ENCODE results near the gene TEKT2. TPM values are rescaled to one million over a fixed set of nuclear protein-coding genes. Genes with fewer than 3 reads are reported as not detected.

The TEKT2 gene
- total RNA-seq, 2 experiments from 2014 or later: not detected

DNA sequence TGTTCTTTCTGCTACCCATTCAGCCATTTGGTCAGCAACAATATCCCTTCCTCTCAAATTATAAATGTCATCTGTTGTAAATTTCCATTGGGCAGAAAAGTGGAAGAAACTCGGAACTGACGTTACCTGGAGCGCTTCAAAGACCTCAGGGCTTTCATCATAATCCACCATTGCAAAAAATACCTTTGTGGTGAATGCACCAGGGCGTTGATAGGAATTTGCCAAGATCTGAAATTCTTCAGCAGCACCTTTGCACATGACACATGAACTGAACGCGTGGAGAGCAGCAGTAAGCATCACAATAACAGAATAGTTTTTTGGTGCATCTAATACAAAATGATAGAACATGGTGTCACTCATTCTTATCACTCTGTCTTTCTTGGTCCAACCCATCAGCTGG, 3.1 kb upstream of the TEKT2 start:
- no peak overlapping the region for H3K27ac Mint-ChIP-seq
- H3K4me3 Mint-ChIP-seq: no peak overlapping the region
- POLR2A ChIA-PET: no interaction called here
- H3K36me3 Mint-ChIP-seq (ENCODE audit: low read depth): no peaks in the 10 kb centered on the region
- CTCF ChIA-PET: no interaction called here
- H3K27me3 Mint-ChIP-seq: peaks cover 26% of the 10 kb centered on the region
- no peaks in the 10 kb centered on the region for H3K9me3 Mint-ChIP-seq
- no peak for DNase-seq
- H3K4me1 Mint-ChIP-seq: peaks cover 3% of the 10 kb centered on the region

DNA sequence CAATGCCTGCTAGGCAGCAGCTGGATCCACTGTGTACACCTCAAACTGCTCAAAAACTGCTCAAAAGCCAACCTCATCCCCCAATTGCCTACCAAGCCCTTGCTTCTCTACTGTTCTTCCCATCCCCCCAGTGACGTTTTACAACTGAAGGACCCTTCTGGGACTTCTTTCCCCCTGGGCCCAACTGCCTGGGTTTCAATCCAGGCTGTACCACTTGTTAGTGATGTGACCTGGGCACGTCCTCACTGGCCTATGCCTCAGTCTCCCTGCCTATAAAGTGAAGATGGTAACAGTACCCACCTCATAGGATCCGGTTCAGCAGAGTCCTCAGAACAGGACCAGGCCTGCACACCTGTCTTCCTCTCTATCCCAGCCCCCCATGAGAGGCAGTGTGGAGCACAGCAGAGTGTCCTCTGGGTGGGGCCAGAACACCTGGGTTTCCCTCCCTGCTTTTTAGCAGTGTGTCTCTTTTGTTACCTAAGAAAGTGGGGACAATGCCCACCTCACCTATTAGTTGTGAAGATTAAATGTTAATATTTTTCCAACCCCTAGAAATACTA, 1.9 kb upstream of the TEKT2 start:
- H3K36me3 Mint-ChIP-seq (ENCODE audit: low read depth): no peaks in the 10 kb centered on the region
- peaks cover 3% of the 10 kb centered on the region for H3K4me1 Mint-ChIP-seq
- H3K27ac Mint-ChIP-seq: no peak overlapping the region
- no peaks in the 10 kb centered on the region for H3K9me3 Mint-ChIP-seq
- H3K27me3 Mint-ChIP-seq: peaks cover 26% of the 10 kb centered on the region
- DNase-seq: no peak
- ChIA-PET CTCF (no interaction called here), POLR2A (no interaction called here)
- no peak overlapping the region for H3K4me3 Mint-ChIP-seq

DNA sequence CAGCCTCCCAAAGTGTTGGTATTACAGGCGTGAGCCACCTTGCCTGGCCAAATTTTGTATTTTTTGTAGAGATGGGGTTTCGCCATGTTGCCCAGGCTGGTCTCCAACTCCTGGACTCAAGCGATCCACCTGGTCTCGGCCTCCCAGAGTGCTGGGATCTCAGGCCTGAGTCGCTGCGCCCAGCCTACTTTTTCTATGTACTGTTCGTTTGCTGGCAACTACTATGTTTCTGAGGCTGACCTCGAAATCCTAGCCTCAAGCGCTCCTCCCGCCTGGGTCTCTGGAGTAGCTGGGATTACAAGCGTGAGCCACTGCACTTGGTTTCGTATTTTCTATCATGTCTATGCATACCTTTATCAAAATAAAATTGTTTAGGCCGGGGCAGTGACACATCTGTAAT, 675 bp upstream of the TEKT2 start:
- H3K4me1 Mint-ChIP-seq: peaks cover 4% of the 10 kb centered on the region
- peaks cover 26% of the 10 kb centered on the region for H3K27me3 Mint-ChIP-seq
- no peaks in the 10 kb centered on the region for H3K36me3 Mint-ChIP-seq (ENCODE audit: low read depth)
- ChIA-PET POLR2A (no interaction called here), CTCF (no interaction called here)
- no peaks in the 10 kb centered on the region for H3K9me3 Mint-ChIP-seq
- H3K4me3 Mint-ChIP-seq: no peak overlapping the region
- no peak for DNase-seq
- no peak overlapping the region for H3K27ac Mint-ChIP-seq

DNA sequence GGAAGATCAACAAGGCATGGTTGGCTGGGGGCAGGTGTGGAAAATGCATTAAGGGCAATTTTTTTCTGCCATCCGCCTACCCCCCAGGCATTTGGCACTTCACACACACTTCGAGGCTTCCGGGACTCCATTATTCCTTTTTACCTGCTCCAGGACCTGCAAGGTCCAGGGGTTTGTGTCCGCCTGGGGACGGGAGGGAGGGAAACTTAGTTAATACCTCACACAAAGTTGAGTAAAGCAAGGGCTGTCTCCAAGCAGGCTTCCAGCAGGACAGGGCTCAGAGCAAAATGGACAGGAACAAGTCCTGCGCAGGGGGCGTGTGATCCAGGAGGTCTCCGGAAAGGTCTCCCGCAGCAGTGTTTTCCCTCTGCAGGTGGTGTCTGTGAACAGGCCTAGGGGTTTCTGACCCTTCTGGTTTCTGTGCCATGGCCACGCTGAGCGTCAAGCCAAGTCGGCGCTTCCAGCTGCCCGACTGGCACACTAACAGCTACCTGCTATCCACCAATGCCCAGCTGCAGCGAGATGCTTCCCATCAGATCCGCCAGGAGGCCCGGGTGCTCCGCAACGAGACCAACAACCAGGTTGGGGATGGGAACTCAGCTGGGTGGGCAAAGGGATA, 712 bp downstream of the TEKT2 start:
- Mint-ChIP-seq H3K27ac (no peak overlapping the region), H3K9me3 (no peaks in the 10 kb centered on the region), H3K36me3 (ENCODE audit: low read depth) (peaks cover 5% of the 10 kb centered on the region), H3K4me3 (no peak overlapping the region), H3K27me3 (peaks cover 26% of the 10 kb centered on the region), H3K4me1 (peaks cover 11% of the 10 kb centered on the region)
- POLR2A ChIA-PET: interaction anchor here (2.0 kb wide), 1 partner anchor 154 kb away, joined by 4 read pairs; the partner anchor contains the start of gene AGO3
- DNase-seq: no peak
- CTCF ChIA-PET: interaction anchor here (1.1 kb wide), 1 partner anchor 12 kb away, joined by 3 read pairs; no protein-coding TSS in a partner anchor

DNA sequence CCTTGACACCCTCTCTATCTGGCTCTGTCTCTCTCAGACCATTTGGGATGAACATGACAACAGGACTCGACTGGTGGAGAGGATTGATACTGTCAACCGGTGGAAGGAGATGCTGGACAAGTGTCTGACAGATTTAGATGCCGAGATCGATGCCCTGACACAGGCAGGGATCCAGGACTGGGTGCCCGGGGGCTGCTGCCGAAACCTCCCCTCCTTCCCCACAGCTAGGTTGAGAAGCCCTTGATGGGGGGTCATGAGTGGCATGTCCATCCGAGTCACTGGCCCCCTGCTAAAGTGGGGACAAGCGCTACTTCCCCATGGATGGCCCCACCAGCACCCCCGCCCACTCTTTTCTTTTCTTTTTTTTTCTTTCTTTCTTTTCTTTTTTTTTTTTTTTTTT, 1.2 kb downstream of the TEKT2 start:
- peaks cover 10% of the 10 kb centered on the region for H3K36me3 Mint-ChIP-seq (ENCODE audit: low read depth)

DNA sequence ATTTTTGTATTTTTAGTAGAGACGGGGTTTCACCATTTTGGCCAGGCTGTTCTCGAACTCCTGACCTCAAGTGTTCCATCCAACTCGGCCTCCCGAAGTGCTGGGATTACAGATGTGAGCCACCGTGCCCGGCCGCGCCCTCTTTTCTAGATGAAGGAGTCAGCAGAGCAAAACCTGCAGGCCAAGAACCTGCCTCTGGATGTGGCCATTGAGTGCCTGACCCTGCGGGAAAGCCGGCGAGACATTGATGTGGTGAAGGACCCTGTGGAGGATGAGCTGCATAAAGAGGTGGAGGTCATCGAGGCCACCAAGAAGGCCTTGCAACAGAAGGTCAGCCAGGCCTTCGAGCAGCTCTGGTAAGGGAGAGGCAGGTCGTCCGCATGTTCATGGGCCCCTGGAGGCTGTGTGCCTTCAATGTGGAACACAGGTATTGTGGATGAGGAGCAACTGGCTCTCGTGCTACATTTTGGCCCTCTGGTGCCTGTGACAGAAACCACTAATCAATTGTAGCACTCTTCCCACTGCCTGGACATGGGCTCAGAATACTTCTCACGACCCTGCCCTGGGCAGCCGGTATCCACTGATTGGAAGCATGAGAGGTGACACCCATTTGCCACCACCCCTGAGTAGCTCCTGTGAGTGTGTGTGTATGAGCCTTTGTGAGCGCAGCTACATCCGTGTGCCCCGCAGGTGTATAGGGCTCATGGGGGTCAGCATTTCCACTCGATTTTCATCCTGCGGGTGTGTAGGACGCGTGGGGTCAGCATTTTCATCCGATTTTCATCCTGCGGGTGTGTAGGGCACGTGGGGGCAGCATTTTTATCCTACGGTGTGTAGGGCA, 2.0 kb downstream of the TEKT2 start:
- no peaks in the 10 kb centered on the region for H3K9me3 Mint-ChIP-seq
- peaks cover 11% of the 10 kb centered on the region for H3K36me3 Mint-ChIP-seq (ENCODE audit: low read depth)
- ChIA-PET POLR2A (interaction anchor here (2.0 to 2.1 kb wide), 2 partner anchors 154 to 155 kb away, joined by 4 to 6 read pairs; partner anchors contain the start of gene AGO3), CTCF (interaction anchor here (1.1 kb wide), 1 partner anchor 14 kb away, joined by 3 read pairs; no protein-coding TSS in a partner anchor)
- peaks cover 19% of the 10 kb centered on the region for H3K4me1 Mint-ChIP-seq
- peaks cover 18% of the 10 kb centered on the region for H3K27me3 Mint-ChIP-seq
- DNase-seq: no peak
- H3K27ac Mint-ChIP-seq: no peak overlapping the region
- H3K4me3 Mint-ChIP-seq: no peak overlapping the region

More for the DNA sequence above, 1.2 kb downstream of the TEKT2 start:
- peaks cover 16% of the 10 kb centered on the region for H3K4me1 Mint-ChIP-seq
- peaks cover 25% of the 10 kb centered on the region for H3K27me3 Mint-ChIP-seq
- ChIA-PET CTCF (interaction anchor here (1.1 kb wide), 1 partner anchor 13 kb away, joined by 3 read pairs; no protein-coding TSS in a partner anchor), POLR2A (interaction anchor here (2.0 kb wide), 1 partner anchor 154 kb away, joined by 4 read pairs; the partner anchor contains the start of gene AGO3)
- H3K9me3 Mint-ChIP-seq: no peaks in the 10 kb centered on the region
- H3K27ac Mint-ChIP-seq: no peak overlapping the region
- no peak for DNase-seq
- no peak overlapping the region for H3K4me3 Mint-ChIP-seq

DNA sequence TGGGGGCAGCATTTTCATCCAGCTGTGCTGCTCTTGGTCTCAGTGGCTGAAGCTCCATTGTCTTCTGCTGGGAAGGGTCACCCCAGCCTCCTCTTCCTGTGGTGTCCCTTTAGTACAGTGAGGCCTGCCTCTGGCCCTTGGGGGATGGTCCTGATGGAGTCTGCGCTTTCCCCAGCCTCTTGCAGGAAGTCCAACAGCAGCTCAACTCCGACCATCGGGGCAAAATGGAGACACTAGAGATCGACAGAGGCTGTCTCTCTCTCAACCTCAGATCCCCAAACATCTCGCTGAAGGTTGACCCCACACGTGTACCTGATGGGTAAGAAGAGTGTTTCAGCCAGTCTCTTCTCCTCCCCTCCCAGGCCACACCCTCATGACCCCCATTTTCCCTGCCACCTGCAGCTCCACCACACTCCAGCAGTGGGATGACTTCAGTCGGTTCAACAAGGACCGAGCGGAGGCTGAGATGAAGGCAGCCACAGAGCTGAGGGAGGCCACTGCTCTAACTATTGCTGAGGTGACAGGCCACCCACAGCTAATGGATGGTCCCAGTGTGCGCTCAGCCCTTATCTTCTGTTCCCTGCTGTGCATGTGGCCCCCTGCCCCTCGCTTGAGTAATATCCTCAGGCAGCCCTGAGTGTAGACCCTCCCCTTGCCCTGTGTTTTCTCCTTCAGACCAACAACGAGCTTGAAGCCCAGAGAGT, 2.8 kb downstream of the TEKT2 start:
- Mint-ChIP-seq H3K27ac (no peak overlapping the region), H3K27me3 (peaks cover 16% of the 10 kb centered on the region), H3K9me3 (no peaks in the 10 kb centered on the region), H3K36me3 (ENCODE audit: low read depth) (peaks cover 14% of the 10 kb centered on the region), H3K4me3 (no peak overlapping the region), H3K4me1 (peaks cover 21% of the 10 kb centered on the region)
- DNase-seq: no peak
- ChIA-PET CTCF (interaction anchor here (0.8 to 1.3 kb wide), 3 partner anchors 63 to 204 kb away, joined by 3 read pairs; partner anchors contain the start of genes AGO1 and TRAPPC3), POLR2A (interaction anchor here (2.1 kb wide), 1 partner anchor 155 kb away, joined by 6 read pairs; the partner anchor contains the start of gene AGO3)

DNA sequence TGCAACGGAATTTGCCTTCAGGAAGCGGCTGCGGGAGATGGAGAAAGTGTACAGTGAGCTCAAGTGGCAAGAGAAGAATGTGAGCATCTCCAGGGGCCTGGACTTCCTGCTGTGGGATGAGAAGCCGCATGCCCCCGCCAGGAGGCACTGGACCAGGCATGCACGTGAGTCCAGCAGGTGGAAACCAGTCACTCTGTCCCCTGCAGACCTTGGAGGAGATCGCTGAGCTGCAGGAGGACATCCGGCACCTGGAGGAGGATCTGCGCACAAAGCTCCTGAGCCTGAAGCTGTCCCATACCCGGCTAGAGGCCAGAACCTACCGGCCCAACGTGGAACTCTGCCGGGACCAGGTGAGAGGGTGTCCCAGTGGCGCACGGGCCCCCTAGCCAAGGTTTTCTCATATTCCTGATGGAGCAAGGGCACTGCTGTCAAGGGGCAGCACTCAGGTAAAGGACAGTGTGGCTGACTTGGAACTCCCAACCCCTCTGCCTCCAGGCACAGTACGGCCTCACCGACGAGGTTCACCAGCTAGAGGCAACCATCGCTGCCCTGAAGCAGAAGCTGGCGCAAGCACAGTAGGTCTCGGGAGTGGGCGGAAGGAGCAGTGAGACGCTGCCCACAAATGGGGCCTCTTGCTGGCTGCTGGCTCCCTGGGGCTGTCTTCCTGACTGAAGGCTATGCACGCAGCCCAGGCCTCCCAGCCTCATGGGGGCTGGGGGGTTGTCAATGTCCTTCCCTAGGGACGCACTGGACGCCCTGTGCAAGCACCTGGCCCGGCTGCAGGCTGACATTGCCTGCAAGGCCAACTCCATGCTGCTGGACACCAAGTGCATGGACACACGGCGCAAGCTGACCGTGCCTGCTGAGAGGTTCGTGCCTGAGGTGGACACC, 3.6 kb downstream of the TEKT2 start:
- no peak for DNase-seq
- Mint-ChIP-seq H3K27ac (no peak overlapping the region), H3K9me3 (no peaks in the 10 kb centered on the region), H3K27me3 (peaks cover 9% of the 10 kb centered on the region), H3K4me1 (peaks cover 22% of the 10 kb centered on the region), H3K4me3 (no peak overlapping the region), H3K36me3 (ENCODE audit: low read depth) (peaks cover 22% of the 10 kb centered on the region)
- ChIA-PET POLR2A (interaction anchor here (1.1 to 2.1 kb wide), 2 partner anchors 62 to 156 kb away, joined by 4 to 6 read pairs; partner anchors contain the start of genes AGO3 and TRAPPC3), CTCF (interaction anchor here (0.6 to 1.3 kb wide), 4 partner anchors 62 to 204 kb away, joined by 3 read pairs; partner anchors contain the start of genes AGO1 and TRAPPC3)

DNA sequence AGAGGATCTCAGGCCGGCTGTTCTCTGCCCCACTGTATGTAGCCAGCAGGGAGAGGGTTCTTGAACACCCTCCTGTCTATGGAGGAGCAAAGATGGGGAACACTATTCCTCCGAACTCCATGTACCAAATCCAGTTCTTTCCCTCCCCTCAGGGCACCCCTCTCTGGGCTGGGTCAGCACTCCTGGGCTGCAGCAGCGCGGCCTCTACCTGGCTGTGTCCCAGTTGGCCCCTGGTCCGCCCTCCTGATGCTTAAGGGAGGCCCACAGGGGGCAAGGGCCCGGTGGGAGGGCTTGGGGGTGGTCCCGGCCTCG, 4.3 kb downstream of the TEKT2 start:
- Mint-ChIP-seq H3K36me3 (ENCODE audit: low read depth) (peaks cover 28% of the 10 kb centered on the region), H3K9me3 (no peaks in the 10 kb centered on the region), H3K4me3 (peak overlapping the region; percentile 94), H3K4me1 (peaks cover 22% of the 10 kb centered on the region), H3K27me3 (peaks cover 6% of the 10 kb centered on the region), H3K27ac (no peak overlapping the region)
- POLR2A ChIA-PET: interaction anchor here (1.1 kb wide), 1 partner anchor 61 kb away, joined by 4 read pairs; the partner anchor contains the start of gene TRAPPC3
- CTCF ChIA-PET: interaction anchor here (0.6 kb wide), 1 partner anchor 156 kb away, joined by 3 read pairs; no protein-coding TSS in a partner anchor
- DNase-seq: no peak

DNA sequence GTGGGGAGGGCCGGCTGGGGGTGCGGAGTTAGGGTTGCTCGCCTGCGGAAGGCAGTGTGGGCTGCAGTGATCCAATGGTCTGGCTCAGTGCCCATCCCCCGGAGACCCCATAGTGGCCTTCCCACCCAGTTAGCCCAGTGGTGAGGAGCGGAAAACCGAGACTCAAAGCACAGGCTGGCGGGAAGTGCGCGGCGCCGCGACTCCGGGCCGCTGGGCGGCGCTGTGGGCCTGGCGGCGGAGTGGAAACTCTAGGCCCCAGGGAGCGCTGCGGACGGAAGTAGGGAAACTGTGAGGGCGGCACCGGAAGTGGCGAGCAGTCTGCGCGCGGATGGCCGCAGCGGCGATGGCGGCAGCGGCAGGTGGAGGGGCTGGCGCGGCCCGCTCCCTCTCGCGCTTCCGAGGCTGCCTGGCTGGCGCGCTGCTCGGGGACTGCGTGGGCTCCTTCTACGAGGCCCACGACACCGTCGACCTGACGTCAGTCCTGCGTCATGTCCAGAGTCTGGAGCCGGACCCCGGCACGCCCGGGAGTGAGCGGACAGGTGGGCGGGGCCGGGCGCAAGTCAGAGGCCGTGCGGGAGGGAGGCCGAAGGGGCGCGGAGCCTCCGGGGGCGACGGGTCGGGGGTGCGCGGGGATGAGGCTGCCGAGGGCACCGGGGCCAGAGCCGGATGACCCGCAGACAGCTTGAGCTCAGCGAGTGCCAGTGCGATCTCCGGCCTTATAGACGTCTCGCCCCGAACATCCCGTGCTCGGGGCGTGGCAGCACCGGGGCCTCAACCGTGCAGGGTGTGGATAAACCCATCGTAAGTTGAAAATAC, 4.9 kb downstream of the TEKT2 start, which contains the start of gene ADPRS:
Gene ADPRS, plus strand, starts transcription at position 316 of the 816 bp plus-strand sequence. Its CDS starts 13 bp downstream, at position 329.
- DNase-seq: peak; percentile 92
- ChIA-PET POLR2A (interaction anchor here (1.0 to 2.7 kb wide), 8 partner anchors 22 to 319 kb away, joined by 3 to 12 read pairs (median 4); partner anchors contain the start of genes AGO1, AGO3, CLSPN and THRAP3), CTCF (interaction anchor here (0.6 to 1.4 kb wide), 5 partner anchors 99 to 206 kb away, joined by 3 to 4 read pairs (median 3); partner anchors contain the start of gene AGO1)
- peak within 1 kb of the TSS; percentile 85 for H3K27ac Mint-ChIP-seq
- H3K4me3 Mint-ChIP-seq: peak within 1 kb of the TSS; percentile 94
- H3K27me3 Mint-ChIP-seq: peaks cover 6% of the 10 kb centered on the region
- H3K9me3 Mint-ChIP-seq: no peaks in the 10 kb centered on the region
- peaks cover 32% of the 10 kb centered on the region for H3K36me3 Mint-ChIP-seq (ENCODE audit: low read depth)
- peaks cover 22% of the 10 kb centered on the region for H3K4me1 Mint-ChIP-seq

Data from activated CD4-positive, alpha-beta memory T cell treated with anti-CD3 and anti-CD28 coated beads, Interleukin-2, amount 10 ng/mL, durations not matched to agents 7 days and 5 days (primary cell).